ENCODE results near the gene LYRM4. TPM values are rescaled to one million over a fixed set of nuclear protein-coding genes. Genes with fewer than 3 reads are reported as not detected.
A peak's percentile ranks its signal among the peaks of the same experiment; 100 is the strongest.

LYRM4 gene
- total RNA-seq, 4 donors from 2014 or later: 16.9 to 20.9 (median 18.4) TPM

GRCh38 chr6:5191722-5192121 is 69.0 kb downstream of the LYRM4 start:
- WGBS: 82% methylated on average over 3 of the region's 3 CpGs
- Histone ChIP-seq H3K4me3 (no peak overlapping the region), H3K36me3 (no peaks in the 10 kb centered on the region), H3K27me3 (no peaks in the 10 kb centered on the region), H3K9me3 (no peaks in the 10 kb centered on the region), H3K27ac (replicated peaks in 1 of 4) (no peak overlapping the region), H3K4me1 (peaks cover 0 to 8% (median 6%) of the 10 kb centered on the region in 4 donors)
- no peak for TF ChIP-seq POLR2AphosphoS5 (IDR thresholded peaks at IDR 0.05)
- TF ChIP-seq CTCF (IDR thresholded peaks at IDR 0.05): no peak
- no peak for TF ChIP-seq POLR2A (IDR thresholded peaks at IDR 0.05; ENCODE audit: low read depth)
- TF ChIP-seq EP300 (IDR thresholded peaks at IDR 0.05): no peak
- intact Hi-C loops (cut with DNase I): no loop called here
- no peak for DNase-seq (ENCODE audit: extremely low spot score)

DNA sequence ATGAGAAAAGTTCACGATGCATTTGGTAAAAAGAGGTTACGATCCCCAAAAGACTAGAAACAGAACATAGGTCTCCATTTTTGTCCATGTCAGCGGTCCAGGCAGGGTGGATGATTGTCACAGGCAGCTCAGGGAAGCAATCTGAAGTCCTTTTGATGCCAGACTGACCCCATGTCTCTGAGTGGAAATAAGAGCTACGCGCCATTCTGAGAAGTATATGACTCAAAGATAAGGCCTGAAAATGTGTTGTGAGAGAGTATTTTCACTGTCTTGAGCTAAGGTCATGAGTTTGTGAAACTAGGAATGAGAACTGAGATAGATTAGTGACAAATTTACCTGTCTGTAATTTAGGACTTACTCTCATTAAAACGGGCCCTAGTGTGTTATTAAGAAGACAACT is 69.5 kb downstream of the LYRM4 start:
- Histone ChIP-seq H3K27me3 (no peaks in the 10 kb centered on the region), H3K4me3 (no peak overlapping the region), H3K9me3 (no peaks in the 10 kb centered on the region), H3K36me3 (no peaks in the 10 kb centered on the region), H3K4me1 (peaks cover 0 to 8% (median 6%) of the 10 kb centered on the region in 4 donors), H3K27ac (replicated peaks in 1 of 4) (no peak overlapping the region)
- TF ChIP-seq EP300 (IDR thresholded peaks at IDR 0.05) (no peak), POLR2A (IDR thresholded peaks at IDR 0.05; ENCODE audit: low read depth) (no peak), CTCF (IDR thresholded peaks at IDR 0.05) (no peak), POLR2AphosphoS5 (IDR thresholded peaks at IDR 0.05) (no peak)
- intact Hi-C loops (cut with DNase I): no loop called here
- no peak for DNase-seq (ENCODE audit: extremely low spot score)
- WGBS: 90% methylated on average over 6 of the region's 6 CpGs

- Histone ChIP-seq H3K36me3 (no peaks in the 10 kb centered on the region), H3K4me1 (peaks cover 0 to 8% (median 6%) of the 10 kb centered on the region in 4 donors), H3K9me3 (no peaks in the 10 kb centered on the region), H3K27me3 (no peaks in the 10 kb centered on the region), H3K4me3 (no peak overlapping the region), H3K27ac (replicated peaks in 1 of 4) (no peak overlapping the region)
- TF ChIP-seq POLR2AphosphoS5 (IDR thresholded peaks at IDR 0.05) (peak in 1 of 2 donors; percentile 15), EP300 (IDR thresholded peaks at IDR 0.05) (no peak)
- no peak for DNase-seq (ENCODE audit: extremely low spot score)
- intact Hi-C loops (cut with DNase I): no loop called here
- WGBS: 63% methylated on average over 3 of the region's 3 CpGs
These were observed 70.2 kb downstream of the LYRM4 start for GRCh38 chr6:5190507-5190906.

- H3K9me3 ChIP-seq: no peaks in the 10 kb centered on the region
- no peaks in the 10 kb centered on the region for H3K36me3 ChIP-seq
- intact Hi-C loops (cut with DNase I): no loop called here
- WGBS: 96% methylated on average over 3 of the region's 3 CpGs
- no peak for DNase-seq (ENCODE audit: extremely low spot score)
- no peaks in the 10 kb centered on the region for H3K27me3 ChIP-seq
- TF ChIP-seq POLR2AphosphoS5 (IDR thresholded peaks at IDR 0.05) (no peak), POLR2A (IDR thresholded peaks at IDR 0.05; ENCODE audit: low read depth) (no peak), CTCF (IDR thresholded peaks at IDR 0.05) (no peak)
- H3K4me1 ChIP-seq: peaks cover 0 to 8% (median 6%) of the 10 kb centered on the region in 4 donors
- no peak overlapping the region for H3K4me3 ChIP-seq
- no peak overlapping the region for H3K27ac ChIP-seq (replicated peaks in 1 of 4)
These were observed 72.1 kb downstream of the LYRM4 start for GRCh38 chr6:5188646-5189045.

DNA sequence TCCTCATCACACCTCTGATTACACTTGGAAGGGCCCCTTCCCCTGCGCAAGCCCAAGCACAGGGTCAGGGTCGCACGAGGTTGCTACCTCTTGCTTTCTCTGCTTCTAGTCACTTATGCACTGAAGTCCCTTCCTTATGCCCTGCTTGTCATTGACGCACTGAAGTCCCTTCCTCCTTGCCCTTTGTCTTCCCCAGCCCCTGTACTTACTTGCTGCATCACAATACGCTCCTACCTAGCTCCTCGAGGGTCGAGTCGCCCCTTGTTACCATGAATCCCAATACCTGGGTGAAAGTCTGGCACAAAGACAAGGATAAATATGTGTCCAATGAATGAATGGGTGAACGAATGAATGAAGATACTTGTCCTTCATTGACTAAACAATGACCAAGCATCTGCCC is 75.9 kb downstream of the LYRM4 start:
- Histone ChIP-seq H3K4me1 (no peaks in the 10 kb centered on the region), H3K9me3 (no peaks in the 10 kb centered on the region), H3K36me3 (no peaks in the 10 kb centered on the region), H3K4me3 (no peak overlapping the region), H3K27ac (replicated peaks in 1 of 4) (no peak overlapping the region), H3K27me3 (no peaks in the 10 kb centered on the region)
- no peak for TF ChIP-seq CTCF (IDR thresholded peaks at IDR 0.05)
- TF ChIP-seq POLR2AphosphoS5 (IDR thresholded peaks at IDR 0.05): no peak
- TF ChIP-seq EP300 (IDR thresholded peaks at IDR 0.05): no peak
- no peak for TF ChIP-seq POLR2A (IDR thresholded peaks at IDR 0.05; ENCODE audit: low read depth)
- intact Hi-C loops (cut with DNase I): no loop called here
- no peak for DNase-seq (ENCODE audit: extremely low spot score)
- WGBS: 98% methylated on average over 9 of the region's 9 CpGs

Measured in esophagus muscularis mucosa (tissue), 4 donors.